NCI-H2227 treated with DMSO at 0.1 percent for 48 hours (cell line): ENCODE measurements around the gene KCNH4.

ENCODE experiments used
- DNase-seq: peaks from one replicate; lab custom pipeline; 2025; lab: John Stamatoyannopoulos, UW

The KCNH4 gene

GRCh38 chr17:42136654-42137051, 44.3 kb downstream of the KCNH4 start:
- no peak for DNase-seq

GRCh38 chr17:42135664-42136653, 45.0 kb downstream of the KCNH4 start:
- no peak for DNase-seq

DNA sequence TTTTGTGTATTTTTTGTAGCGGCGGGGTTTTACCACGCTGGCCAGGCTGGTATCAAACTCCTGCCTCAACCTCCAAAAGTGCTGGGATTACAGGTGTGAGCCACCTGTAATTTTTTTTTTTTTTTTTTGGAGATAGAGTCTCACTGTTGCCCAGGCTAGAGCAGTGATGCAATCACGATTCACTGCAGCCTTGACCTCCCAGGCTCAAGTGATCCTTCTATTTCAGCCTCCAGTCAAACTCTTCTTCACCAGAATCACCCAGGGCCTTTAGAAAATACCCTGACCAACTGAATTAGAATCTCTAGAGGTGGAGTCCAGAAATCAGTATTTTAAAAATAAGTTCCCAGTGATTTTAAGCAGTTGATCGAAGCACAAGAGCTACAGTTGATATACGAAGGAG, 45.8 kb downstream of the KCNH4 start:
- no peak for DNase-seq

DNA sequence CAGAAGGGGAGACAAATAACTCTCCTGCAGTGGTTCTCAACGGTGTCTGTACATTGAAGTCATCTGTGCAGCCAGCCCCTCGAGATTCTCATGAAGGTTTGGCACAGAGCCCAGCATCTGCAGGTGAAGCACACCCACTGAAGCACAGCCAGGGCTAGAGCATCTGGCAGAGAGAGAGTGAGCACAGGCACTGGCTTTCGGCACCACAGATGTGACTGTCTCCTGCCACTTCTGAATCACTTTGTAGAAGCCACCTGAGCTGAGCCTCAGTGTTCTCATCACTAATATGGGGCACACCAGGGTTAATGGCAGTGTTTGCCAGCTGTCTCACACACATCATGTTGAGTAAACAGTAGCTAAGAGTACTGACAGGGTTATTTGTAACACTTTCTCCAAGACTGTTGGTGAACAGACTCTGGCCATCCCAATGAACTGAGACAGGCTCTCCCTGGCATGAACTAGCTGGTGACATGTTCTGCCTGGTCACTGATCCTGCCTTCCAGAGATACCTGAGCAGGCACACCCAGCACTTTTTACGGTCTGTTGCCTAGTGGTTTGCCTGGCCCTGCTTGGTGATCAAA, 47.4 kb downstream of the KCNH4 start:
- DNase-seq = peak; percentile 63

GRCh38 chr17:42132941-42133340, 48.0 kb downstream of the KCNH4 start:
- DNase-seq = peak; percentile 51

GRCh38 chr17:42131981-42132432, 48.9 kb downstream of the KCNH4 start:
- DNase-seq = no peak

DNA sequence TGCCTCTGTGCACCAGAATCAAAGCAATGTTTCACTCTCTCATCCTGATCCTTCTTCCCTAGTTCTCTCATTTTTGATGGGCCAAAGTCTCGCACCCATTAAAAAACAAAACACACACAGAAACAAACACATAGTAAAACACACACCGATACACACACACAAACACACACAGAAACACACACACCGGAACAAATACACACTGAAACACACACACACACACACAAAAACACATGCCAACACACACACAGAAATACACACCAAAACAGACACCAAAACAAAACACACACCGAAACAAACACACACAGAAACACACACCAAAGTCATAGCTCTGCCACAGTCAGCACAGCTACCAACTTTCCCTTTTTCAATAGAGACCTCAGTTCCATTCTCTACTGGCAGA, 49.7 kb downstream of the KCNH4 start:
- no peak for DNase-seq

- no peak for DNase-seq
Observed at GRCh38 chr17:42130310-42130936, 50.5 kb downstream of the KCNH4 start.

GRCh38 chr17:42129109-42129837, 51.7 kb downstream of the KCNH4 start:
- no peak for DNase-seq

GRCh38 chr17:42127414-42127813, 53.5 kb downstream of the KCNH4 start:
- no peak for DNase-seq

DNA sequence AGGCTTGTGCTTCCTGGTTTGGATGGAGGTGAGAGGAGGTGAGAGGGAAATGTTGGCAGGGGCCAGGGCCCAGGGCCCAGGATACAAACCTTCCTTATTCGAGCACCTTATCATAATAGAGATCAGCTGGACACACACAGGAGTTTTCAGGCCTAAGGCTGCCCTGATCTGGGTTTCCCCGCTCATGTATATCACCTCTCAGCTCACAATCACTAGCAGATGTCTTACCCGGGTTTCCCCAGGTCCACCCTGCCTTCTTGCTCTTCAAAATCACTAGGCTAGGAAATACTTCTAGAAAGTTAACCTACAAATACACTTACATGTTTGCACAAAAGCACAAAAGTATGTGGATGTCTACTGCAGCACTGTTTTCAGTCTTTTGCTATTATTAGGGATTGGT, 54.1 kb downstream of the KCNH4 start:
- no peak for DNase-seq

DNA sequence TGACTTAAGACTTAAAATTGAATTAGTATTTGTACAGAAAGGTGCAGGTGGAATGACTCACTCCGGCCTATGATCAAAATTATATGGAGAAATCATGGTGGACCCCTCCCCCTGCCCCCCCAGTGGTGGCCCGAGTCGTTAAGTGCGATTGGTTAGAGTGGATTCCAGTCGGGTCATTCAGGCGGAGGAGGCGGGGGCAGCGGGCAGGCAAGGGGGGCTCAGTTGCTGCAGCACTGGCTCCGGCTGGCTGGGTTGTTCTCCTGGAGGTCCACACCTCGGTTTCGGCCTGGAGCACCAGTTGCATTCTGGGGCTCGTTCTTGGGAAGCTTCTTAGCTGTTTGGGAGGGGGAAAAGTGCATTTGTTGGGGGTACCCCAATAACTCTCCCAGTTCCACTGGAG, 55.4 kb downstream of the KCNH4 start:
- DNase-seq = no peak

GRCh38 chr17:42124256-42124655, 56.7 kb downstream of the KCNH4 start:
- DNase-seq = no peak

DNA sequence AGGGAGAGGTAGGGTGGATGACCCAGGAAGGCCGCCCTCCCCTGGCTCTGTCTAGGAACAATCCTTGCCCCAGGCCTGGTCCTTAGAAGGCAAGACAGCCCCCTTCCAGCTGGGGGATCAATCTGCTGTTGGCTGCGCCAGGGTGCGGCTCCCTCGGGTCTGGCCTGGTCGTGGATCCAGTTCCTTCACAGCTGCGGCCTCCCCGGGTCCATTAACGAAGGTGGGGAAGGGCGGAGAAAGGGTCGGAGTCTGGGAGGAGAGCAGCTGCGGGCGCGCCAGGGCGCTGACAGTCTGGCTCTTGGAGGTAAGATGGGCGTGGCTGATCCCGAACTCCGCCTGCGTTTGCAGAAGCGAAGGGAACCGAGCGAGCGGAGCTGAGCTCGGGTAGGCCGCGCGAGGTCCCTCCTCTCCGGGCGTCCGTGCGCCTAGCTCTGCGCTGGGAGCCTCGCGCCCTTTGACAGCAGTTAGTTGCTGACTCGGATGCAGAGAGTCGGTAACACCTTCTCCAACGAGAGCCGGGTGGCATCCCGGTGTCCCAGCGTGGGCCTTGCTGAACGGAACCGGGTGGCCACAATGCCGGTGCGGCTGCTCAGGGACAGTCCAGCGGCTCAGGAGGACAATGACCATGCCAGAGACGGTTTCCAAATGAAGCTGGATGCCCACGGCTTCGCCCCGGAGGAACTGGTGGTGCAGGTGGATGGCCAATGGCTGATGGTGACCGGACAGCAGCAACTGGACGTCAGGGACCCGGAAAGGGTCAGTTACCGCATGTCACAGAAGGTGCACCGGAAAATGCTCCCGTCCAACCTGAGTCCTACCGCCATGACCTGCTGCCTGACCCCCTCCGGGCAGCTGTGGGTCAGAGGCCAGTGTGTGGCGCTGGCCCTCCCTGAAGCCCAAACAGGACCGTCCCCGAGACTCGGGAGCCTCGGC, 58.3 kb downstream of the KCNH4 start, which contains the start of gene HSPB9:
Gene HSPB9 (plus strand): TSS at position 434 of the 933 bp plus-strand sequence. CDS start 47 bp downstream, at position 481.
- DNase-seq = no peak

DNA sequence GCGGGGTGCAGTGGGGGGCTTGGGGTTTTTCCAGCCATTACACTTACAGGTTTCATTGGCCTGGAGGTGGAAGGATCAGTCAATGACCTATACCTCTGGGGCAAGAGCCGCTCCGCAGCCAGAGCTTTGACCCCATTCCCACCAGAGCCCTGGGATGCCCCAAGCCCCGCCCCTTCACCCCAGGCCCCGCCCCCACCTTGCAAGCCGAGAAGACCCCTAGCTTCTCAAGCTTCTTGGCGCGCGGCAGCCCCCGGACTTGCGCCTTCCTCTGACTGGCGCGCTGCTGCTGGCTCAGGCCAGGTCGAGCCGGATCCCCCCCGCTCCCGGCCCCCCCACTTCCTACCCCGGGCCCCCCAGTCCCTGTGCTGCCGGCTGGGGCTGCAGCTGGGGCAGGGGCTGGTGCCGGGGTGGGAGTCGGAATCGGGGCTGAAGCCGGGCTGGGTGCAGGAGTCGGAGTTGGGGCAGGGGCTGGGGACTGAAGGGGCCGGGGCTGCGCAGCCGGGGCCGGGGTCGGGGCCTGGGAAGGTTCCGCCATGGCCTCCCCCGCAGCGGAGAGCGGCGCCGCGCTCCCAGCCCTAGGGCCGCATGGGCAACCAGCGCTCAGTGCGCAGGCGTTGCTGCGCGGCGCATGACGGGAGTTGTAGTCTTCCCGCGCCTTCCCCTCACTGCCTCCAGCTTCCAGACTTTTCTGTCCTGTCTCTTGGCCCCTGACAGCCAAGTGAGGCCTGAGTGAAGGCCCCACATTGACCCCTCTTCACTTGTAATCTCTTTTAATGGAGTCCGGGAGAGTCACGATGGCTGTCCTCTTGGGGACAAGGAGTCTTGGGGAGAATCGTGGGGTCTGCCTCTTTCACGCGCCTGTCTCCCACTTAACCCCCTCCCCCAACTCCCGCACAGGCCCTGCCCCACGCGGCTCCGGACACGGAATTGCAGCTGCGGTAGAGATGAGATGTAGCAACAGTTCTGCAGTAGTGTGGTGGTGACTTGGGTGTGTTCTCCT, 59.9 kb downstream of the KCNH4 start, which contains the start of gene KAT2A:
Gene KAT2A (minus strand): TSS at position 598 of the 1,000 bp plus-strand sequence. CDS start 63 bp downstream, at position 535.
- peak; percentile 69 for DNase-seq

DNA sequence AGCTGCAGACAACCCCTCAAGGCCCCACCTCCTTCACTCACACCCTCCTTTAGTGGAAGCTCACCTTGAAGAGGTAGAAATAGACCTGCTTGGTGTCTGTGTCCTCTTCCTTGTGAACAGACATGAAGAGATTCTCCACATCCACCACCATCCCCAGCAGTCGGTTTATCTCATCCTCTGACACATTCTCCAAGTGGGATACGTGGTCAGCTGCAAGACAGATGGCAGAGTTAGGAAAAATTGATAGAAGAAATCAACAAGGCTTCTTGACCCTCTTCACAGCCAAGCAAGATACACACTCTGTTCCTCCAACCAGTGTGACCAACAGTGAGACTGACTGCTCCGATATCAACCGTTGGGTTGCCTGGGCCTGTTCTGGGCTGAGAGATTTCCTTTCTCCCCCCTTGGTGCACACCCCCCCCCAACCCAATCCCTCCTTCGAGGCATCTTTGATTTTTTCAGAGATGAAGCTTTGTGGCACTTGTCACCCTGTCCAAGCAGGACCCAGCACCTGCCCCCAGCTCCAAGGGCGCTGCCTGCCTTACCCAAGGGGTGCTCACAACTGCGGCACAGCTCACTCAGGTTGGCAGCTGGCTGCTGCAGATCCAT, 60.7 kb downstream of the KCNH4 start:
- DNase-seq = no peak

DNA sequence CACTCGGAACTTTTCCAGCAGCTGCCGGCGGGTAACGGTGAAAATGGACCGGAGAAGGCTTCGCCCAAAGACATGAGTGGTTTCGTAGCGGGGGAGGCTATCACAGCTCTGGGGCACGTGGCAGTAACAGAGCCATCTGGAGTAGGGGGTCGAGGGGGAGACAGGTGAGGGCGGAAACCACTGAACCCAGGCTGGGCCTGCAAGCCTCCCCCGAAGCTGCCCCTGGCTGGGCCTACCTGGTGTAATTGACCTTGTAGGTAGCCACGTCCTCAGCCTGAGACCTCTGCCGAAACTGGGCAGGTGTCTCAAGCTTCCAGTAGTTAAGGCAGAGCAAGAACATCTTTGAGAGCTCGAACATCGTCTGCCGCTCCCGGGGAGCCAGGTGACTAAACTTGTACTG, 61.6 kb downstream of the KCNH4 start:
- no peak for DNase-seq

GRCh38 chr17:42118545-42118944, 62.4 kb downstream of the KCNH4 start:
- no peak for DNase-seq

GRCh38 chr17:42118126-42118510, 62.8 kb downstream of the KCNH4 start:
- DNase-seq = no peak
